Activated CD4-positive, alpha-beta T cell treated with anti-CD3 and anti-CD28 coated beads for 4 hours (primary cell): Measurements from ENCODE around the gene HOXA10.

Experiments used
- DNase-seq, 2 donors: peaks; one replicate each; pipeline ENCODE4 v3.0.0-alpha.2; 2020

HOXA10 gene

DNA sequence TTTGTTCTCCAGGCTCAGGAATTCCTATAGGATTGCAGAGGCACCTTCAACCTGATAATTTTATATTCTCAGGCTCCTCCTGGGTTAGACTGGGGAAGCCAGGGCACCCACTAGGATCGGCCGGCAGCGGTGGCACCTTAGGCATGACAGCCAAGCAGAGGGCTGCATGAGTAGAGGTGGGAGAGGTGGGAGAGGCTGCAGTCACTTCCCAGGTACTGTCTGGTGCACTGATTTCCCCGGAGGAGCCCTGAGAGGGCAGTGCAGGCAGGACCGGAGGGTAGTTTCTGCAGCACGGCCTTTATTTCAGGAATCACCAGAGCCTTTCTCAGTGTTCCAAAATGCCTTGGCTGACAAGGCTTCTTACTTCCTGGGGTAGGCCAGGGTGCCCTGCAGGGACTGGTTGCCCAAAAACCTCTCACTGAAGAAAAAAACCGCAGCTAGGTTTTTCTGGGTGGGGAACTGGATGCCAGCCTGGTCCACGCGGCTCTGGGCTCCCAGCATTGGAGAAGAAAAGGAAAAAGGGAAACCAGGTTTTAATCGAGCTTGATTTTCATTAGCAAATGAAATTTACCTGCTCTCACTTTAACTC, 29.3 kb upstream of the HOXA10 start:
- DNase-seq, result no peak

DNA sequence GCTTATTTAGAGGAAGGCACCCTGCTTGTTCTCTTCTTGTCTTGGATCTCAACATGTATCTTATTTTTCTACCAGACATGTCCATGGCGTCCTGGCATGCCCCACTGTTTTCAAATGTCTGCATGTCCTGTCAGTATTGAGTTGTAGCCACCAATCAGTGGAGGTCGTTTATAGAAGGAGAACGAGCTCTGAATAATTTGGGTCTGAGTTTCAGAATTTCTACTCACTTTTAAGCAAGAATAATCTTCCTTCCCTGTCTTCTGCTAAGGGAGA, 28.7 kb upstream of the HOXA10 start:
- no peak for DNase-seq

DNA sequence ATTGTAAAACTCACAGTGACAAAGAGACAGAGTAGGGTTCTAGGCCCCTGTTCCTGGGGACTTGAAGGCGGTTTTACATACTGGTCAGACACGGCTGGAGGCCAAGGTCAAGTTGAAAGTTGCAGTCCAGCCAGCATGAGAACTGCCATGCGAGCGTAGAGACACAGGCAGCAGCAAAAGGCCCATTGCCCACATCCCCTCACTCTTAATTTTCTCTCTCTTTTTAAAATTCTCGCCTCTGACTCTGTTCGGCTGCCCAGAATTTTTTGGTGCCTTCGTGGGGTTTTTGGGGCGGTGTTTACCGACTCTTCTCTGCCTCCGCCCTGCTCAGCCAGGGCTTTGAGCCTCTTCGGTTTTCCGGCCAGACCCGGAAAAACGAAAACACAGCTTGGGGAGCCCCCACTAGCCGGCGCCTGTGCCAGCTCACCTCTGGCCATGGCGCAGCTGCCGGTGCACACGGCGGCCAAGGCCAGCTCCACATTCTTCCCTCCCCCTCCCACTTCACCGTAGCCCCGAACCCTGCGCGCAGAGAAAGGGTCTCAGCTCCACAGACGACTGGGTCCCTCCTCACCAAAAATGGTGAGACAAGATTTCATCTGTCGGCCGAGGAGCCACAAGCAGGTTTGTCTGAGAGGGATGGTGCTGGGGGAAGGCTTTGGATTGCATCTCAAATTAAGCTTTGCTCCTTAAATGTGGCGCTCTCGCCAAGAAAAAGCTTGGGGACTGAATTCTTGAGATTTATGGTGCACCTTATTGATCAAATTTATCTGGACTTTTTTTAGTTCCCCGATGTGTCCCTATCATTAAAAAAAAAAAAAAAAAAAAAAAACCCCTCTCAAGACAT, 28.1 kb upstream of the HOXA10 start:
- DNase-seq, result no peak

DNA sequence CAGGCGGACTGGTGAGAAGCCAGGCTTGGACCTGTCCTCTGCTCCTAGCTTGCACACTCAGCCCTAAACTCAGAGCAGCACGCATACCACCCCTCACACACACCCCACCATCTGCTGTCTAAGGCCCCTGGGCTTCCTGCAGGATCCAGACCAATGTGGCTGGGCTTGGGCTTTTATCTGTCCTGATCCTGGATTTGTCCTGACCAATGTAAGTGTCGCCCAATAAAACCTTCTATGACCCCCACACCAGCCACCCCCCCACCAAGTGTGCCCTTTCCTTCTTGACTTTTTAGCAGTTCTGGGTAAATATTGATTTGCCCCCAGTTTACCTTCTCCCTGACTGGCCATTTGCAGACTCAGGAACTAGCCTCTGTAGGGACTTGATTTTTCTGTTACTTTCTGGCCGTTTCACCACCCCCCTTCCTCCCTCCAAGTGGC, 27.5 kb upstream of the HOXA10 start:
- DNase-seq, result no peak

DNA sequence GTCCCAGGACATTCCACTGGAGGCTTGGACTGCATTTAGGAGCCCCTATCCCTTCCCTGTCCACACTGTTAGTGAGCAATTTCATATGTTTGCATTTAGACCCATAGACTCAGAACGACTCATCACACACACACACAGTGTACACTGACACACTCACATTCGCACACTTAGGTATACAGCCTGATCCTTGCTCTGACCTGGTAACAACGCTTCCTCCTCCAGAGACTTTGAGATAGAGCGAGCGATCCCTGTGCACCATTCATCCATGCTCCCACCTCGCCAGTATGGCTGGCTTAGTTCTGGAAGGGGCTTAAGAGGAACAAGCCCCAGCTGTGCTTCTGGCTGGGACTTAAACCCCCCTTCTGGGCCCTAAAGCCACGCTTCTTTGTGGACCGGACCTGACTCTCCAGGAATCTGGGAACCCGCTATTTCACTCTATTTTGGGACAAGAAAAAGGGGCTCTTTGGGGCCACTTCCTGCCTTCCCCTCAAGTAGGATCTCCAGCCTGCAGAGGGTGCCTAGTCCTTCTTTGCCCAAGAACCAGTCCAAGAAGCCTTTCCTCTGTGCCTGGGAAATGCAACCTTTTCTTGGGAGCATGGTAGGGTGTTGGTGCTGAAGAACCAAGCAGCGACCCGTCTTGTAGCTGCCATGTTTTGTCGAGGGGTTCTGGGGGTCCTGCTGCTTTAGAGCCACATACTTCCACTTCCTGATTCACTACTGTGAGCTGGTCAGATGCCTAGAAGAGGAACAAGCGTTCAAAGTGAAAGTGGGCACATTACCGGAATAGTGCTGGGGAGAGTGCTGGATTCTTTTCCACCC, 26.9 kb upstream of the HOXA10 start:
- DNase-seq, result no peak

DNA sequence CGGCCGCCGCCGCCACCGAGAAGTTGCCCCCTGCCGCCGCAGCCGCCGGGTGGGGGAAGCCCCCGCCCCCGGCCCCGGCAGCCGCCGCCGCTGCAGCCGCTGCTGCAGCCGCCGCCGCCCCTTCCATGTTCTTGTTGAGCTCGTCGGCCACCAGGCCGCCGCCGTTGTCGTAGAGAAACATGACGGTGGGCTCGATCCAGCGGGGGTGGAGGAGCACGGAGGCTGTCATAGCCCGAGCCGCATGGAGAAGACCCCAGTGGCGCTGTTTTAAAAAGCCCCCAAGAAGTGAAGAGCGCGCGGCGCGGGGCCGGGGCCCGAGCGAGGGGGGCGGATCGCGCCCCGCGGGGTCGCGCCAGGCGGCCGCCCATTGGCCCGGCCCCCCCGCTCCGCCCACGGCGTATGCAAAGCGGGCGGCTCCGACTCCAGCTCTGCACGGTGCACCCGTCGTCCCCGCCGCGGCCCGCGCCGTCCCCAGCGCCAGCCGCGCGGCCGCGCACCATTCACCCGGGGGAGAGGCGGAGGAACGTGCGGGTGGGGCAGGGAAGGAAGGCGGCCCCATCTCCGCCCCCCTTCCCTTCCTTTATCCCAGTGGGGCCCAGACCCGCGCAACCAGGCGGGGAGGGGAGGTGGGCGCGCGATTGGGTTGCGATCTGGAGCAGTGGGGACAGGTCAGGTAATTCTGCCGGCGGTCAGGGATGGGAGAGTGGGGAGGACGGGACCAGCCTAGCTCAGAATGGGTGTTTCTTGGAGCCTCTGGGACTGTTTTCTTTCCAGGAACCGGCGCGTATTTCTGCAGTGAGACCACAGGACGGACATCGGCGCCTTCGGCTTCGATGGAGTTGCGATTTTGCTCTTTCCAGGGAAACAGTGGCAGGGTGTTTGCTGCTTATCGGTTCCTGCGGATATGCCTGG, 26.0 kb upstream of the HOXA10 start, which contains the start of gene HOXA13:
HOXA13 (minus strand) TSS at position 243 of the 912 bp plus-strand sequence; CDS start at position 229, 14 bp downstream.
- DNase-seq, result no peak

DNA sequence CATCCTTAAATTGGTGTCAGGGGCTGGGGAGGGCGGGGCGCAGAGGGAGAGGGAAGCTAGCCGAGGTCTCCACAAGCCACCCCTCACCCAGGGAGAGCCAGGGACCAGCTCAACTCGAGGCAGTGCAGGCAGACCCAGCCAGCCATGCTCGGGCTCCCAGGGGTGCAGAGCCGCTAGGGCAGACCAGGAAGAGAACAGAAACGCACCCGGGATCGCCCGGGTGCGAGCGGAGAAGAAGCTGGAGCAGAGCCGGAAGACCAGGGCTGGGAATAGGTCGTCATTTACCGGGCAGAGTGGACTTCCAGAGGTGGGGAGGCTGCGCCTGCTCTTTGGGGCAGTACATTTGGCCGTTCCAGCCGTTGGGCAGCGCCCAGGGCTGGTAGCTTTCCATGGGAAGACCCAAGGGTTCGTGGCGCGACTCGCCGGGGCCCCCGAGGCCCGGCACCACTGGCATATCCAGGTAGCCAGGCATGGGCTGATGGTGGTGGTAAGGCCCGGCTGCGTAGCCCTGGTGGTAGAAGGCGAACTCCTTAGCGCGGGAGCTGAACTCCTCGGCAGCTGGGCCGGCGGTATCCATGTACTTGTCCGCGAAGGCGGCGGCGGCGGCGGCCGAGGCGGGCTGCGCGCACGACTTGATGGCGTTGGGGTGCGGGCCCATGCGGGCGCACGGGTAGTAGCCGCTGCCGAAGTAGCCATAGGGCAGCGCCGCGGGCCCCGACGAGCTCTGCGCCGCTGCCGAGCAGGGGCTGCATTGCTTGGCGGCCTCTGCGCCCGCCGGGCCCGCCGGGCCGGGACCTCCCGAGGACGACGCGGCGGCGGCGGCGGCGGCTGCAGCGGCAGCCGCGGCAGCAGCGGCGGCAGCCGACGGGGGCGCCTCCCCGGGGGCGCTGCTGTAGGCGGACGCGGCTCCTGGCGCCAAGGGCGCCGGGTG, 25.0 kb upstream of the HOXA10 start:
- no peak for DNase-seq

DNA sequence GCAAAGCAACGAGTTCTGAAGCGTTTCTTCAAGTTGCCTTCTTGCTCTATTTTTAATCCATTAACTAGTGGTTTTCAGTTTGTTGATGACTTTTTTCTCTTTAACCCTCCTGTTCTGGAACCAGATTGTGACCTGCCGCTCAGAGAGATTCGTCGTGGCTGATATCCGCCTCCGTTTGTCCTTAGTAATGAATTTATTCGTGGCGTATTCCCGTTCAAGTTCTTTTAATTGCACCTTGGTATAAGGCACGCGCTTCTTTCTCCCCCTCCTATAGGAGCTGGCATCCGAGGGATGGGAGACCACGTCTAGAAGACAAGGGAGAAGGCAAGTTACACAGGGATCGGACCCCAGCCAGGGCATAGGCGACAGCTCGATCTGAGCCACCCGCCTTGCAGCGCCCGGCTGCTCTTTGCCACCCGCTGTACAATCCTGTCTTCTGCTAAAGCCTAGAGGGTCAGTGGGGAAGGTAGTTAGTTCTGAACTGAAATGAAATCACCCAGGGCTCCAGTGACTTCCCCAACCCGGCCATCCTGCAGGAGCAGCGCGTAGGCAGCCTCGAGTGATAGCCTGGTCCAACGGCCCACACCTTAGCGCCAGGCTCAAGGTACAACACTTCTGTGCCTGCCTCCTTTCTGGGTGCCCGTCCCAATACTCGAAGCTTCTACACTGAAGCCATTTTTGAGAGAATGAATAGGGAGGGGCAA, 24.2 kb upstream of the HOXA10 start:
- no peak for DNase-seq

DNA sequence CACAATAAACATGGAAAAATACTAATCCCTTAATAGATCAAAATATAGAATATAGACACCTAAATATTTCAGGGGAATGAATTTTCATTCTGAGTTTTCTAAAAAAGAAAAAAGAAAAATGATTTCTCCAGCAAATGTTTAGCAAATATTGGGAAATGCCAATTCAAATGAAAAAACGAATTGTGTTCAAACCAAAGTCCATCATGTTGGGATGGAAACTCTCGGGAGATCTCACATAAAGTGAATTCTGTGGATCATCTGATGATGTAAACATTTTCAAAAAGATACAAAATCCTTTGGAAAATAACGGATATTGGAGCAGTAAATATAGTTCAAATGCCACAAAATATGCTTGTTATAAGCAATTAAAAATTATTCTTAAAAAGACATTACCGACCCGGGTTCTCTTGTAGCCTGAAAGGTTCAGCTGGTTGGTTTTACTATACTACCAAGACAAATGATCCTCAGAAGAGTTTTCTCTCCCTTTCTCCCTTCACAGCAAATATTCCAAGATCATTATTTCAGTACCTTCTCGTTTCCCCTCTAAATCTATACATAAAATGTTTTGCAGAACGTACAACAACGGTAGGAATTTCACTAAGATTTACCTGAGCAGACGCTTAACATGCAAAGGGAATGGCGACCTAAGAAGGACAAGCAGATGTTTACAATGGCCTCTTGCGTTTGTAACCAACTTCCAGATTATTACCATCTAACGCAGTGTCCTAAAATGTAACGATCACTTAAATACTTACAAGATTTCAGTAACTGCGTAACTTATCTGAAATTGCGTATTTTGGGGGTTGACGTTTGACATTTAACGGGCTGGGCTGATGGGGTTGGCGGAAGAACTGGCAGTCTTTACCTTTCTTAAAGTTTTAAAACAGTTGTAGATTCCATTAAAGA, 23.3 kb upstream of the HOXA10 start:
- DNase-seq, result no peak

DNA sequence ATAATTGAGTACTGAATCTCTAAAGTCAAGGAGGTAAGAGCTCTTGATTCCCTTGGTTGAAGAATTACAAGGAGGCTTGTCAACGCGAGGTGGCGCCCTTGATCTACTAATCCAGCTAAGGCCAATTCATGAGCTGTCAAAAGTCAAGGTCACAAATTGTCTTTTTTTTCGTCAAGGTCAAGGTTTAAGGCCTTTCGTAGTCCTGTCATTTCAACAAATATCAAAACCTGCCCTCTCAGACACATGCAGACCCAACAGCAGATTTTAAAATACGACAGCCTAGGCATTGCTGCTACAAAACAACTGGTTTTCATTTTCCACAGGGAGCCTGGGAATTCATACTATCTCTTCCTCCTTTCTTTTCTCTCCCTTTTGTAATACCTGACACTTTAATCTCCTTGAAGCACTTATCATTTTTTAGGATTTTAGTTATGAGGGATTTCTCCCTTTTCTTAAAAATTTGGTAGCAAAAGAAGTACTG, 22.2 kb upstream of the HOXA10 start:
- peak; percentile 78 to 88 for DNase-seq

DNA sequence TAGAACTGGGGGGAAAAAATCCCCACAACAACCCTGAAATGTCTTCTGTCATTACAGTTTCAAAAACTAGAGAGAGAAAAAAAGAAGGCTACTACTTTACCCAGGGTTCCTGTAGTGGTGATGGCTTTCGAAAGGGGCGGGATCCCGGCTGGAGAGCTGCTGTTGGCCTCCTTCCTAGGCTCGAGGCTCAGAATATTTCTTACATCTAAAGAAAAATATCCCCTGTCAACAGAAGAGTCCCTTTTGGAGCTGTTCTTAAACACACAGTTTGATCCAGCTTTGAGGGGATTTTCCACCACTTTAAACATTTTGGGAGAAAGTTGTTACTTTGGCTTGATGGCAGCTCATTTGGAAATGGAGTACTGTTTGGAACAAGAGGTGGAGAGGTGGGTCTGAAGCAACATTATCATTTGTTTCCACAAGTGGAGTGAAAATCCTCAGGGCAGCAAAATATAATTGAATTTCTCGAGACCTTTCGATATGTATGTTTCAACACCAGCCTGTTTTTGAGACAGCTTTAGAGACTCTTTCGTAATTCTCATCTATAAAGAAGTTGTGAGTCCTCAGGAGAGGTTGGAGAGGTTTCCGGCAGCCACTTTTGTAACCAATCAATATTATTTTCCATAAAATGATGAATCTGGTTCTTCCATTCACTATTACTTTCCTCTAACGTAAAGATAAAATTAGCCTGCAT, 20.7 kb upstream of the HOXA10 start:
- DNase-seq, result no peak

DNA sequence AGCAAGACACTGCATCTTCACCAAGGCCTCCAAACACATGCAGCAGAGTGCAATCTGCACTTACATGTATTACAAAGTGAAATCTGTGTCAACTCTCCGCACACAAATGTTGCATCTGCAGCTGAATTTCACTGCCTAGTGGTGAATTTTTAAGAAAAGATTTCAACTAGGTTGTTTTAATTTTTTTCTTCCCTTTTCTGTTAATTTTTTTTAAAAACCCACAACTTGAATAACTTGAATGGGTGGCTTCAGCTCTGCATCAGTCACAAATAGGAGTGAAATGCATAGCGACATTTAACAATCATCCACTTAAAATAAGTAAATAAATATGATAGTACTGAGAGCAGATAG, 19.9 kb upstream of the HOXA10 start:
- DNase-seq, result no peak

DNA sequence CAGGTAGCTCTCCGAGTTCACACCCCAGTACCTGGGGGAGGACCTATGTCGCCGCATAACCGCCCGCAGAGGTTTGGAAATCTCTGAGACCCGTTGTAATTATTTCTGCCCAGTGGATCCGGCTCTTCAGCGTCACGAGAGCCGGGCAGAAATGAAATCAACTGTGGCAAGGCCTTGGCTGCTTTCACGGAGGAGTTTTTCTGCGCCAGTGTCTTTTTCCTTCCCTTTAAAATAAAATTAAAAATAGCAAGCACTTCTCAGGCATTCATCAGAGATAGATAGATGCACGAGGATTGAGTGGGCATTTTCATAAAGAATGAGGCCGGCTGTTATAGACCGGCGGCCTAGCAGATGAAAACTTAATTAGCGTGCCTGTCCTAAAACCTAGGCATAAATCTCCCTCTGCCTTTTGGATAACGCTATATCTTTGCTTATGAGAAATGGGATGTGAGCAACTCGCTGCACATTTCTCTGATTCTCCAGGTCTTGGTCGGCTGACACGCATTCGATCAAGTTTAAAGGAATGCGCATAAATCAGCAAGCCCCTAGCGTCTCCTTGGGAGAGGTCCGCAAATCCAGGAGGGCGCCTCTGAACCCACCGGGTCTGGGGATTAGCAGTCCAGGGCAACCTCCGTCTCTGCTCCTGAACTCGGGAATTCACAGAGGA, 19.3 kb upstream of the HOXA10 start:
- DNase-seq, result no peak

DNA sequence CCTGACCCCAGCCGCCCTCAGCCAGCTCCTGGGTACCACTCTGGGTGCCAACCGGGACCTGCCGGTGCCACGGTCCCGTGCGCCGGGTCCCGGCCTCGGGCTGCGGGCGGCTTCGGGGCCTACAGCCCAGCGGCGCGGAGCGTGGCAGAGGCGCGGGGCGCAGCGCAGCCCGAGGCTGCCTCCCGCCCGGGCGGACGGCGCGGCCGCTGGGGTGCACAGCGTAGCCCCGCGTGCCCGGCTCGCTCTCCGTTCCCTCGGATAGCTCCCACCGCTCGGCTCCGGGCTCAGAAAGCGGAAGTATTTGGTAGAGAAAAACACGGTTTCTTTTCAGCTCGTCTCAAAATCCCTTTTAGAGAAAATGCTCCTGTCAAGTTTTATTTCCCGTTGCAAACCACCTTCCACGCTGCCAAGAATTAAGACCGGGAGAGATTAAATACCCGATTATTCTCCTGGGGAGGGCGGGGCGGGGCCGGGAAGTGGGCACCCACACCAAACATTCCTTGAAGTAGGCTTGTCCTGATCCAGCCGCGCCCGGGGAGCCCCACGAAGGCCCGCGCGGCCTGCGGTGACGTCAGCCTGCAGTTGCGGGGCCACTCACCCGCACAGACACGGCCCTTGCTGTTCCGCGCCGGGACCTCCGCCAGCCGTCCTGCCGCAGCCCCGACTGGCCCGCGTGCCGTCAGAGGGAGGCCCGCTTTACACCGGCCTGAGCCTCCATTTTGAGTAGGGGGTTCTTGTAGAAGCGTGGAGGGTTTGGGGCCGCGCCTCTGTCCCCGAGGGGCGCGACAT, 18.6 kb upstream of the HOXA10 start:
- DNase-seq, result no peak

DNA sequence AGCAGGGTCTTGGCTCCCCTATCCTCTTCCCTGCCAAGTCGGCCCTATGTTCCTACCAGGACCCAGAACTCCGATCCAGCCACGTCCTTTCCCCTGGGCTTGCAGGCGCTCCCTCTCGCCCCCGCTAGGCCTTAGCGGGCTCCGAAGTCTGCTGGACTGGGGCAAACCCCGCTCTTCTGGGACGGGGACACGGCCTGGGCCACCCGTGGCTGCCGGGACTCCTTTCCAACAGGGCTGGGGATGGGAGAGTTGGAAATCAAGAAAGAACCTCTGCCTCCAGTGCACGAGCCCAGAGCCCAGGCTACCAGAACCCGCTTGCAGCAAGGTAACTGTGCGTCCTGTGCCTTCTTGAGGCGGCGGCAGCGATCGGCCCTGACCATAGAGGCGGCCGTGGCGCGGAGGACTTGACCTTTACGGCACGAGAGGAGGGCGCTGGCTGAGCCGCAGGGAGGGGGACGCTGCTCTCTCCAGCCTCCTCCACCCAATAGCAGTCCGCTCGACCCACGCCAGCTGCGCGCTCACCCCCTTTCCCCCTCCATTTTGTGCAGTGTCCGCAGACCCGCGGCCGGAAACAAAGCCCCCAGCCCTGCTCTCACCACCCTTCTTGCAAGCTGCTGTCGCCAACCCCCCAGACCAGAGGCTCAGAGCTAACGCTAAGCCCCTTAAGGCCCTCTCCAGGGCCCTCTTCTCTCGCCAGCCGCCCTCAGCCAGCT, 17.9 kb upstream of the HOXA10 start:
- no peak for DNase-seq

DNA sequence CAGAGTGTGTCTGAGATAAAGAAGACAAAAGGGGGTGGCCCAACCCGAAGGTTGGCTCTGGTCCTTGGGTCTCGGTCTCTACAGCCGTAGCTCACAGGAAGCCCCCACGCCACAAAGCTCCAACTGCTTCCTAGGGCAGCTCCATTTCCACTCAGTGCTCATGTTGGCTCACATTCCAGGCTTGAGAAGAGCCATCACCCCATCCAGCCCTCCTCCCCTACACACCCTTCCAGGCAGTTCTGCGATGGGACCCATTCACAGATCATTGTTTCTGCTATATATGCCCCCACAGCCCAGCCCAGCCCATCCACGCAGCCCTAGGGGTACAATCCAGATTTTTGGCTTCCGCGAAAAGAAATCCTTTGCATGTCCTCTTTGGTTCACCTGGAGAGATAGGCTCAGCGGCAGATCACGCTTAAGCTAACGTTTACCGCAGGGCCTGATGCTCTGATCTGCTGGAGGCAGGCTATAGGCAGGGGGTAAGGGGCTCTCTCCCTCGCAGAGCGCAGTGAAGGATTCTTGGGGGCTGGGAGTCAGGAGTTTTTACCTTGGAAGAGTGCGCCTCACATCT, 17.1 kb upstream of the HOXA10 start:
- no peak for DNase-seq
